Activated B cell treated with CpG ODN at 0.5 μM for 24 hours (primary cell): ENCODE results near the gene AXIN1. TPM values are rescaled to one million over a fixed set of nuclear protein-coding genes. Genes with fewer than 3 reads are reported as not detected.
"Not testable (repeated sequence)": the region's sequence is repeated elsewhere in the genome, so short reads cannot be mapped to it uniquely, and the experiment has no call there.

Experiments
- ATAC-seq: fragments of 200-7000 bp; cut with Tn5 transposase; one replicate; pipeline ENCODE4 v1.10.0; 2021; ENCODE audit warnings: low read depth, mild to moderate bottlenecking, moderate library complexity
- CTCF ChIA-PET: fragments of 350-600 bp; sonication (Branson Sonifier 250); formaldehyde crosslinking; loops from one replicate; lab custom pipeline; 2021; ENCODE audit warnings: antibody characterized with exemption; lab: Charles Lee
- POLR2A ChIA-PET: fragments of 350-600 bp; sonication (Branson Sonifier 250); formaldehyde crosslinking; loops from one replicate; lab custom pipeline; 2021; ENCODE audit warnings: antibody characterized with exemption; lab: Charles Lee
- DNase-seq: peaks from one replicate; pipeline ENCODE4 v3.0.0; 2022
- H3K27ac Mint-ChIP-seq: one replicate; pipeline ENCODE4 v1.8.0; 2020; ENCODE audit warnings: mixed read lengths
- H3K27me3 Mint-ChIP-seq: one replicate; pipeline ENCODE4 v1.8.0; 2021; ENCODE audit warnings: mixed read lengths
- H3K36me3 Mint-ChIP-seq: one replicate; pipeline ENCODE4 v1.8.0; 2021; ENCODE audit warnings: low read depth, mixed read lengths
- H3K4me1 Mint-ChIP-seq: one replicate; pipeline ENCODE4 v1.8.0; 2021; ENCODE audit warnings: mixed read lengths
- H3K4me3 Mint-ChIP-seq: one replicate; pipeline ENCODE4 v1.8.0; 2020; ENCODE audit warnings: mild to moderate bottlenecking, mixed read lengths
- H3K9me3 Mint-ChIP-seq: one replicate; pipeline ENCODE4 v1.8.0; 2020; ENCODE audit warnings: mixed read lengths
- intact Hi-C: fragments of 100-400 bp; cut with micrococcal nuclease; formaldehyde crosslinking; loops from one replicate; pipeline ENCODE4 v1.15.1; 2024
- total RNA-seq: library from RNA; stranded (reverse); gene quantifications from 2 replicates; pipeline ENCODE4 v1.2.3, GENCODE V29; 2022
- TF ChIP-seq, protein P1 (sequence below): fragments of 200-600 bp; IDR thresholded peaks from one replicate; pipeline ENCODE4 v1.8.0; 2022; ENCODE audit warnings: antibody characterized with exemption, mild to moderate bottlenecking

AXIN1 gene
- total RNA-seq, 1 donor from 2014 or later: 30.6 TPM

DNA sequence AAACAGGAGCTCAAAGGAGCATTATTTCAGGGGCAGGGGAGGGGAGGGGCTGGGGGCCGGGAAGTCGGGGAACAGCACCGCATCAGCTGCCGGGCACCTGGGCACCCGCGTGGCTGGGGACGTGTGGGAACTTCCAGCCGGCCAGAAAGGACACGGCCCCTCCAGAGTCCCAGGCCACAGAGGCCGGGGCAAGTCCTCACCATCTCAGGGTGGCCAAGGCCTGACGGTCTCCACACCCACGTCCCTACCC lies 28.2 kb upstream of the AXIN1 start:
- no peak for ATAC-seq
- no peaks in the 10 kb centered on the region for H3K27me3 Mint-ChIP-seq
- H3K36me3 Mint-ChIP-seq: no peaks in the 10 kb centered on the region
- no peak for DNase-seq
- TF ChIP-seq, protein P1, sequence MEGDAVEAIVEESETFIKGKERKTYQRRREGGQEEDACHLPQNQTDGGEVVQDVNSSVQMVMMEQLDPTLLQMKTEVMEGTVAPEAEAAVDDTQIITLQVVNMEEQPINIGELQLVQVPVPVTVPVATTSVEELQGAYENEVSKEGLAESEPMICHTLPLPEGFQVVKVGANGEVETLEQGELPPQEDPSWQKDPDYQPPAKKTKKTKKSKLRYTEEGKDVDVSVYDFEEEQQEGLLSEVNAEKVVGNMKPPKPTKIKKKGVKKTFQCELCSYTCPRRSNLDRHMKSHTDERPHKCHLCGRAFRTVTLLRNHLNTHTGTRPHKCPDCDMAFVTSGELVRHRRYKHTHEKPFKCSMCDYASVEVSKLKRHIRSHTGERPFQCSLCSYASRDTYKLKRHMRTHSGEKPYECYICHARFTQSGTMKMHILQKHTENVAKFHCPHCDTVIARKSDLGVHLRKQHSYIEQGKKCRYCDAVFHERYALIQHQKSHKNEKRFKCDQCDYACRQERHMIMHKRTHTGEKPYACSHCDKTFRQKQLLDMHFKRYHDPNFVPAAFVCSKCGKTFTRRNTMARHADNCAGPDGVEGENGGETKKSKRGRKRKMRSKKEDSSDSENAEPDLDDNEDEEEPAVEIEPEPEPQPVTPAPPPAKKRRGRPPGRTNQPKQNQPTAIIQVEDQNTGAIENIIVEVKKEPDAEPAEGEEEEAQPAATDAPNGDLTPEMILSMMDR: no peak
- ChIA-PET CTCF (interaction anchor here (1.2 kb wide), 1 partner anchor 20 kb away, joined by 4 read pairs; the partner anchor contains the start of gene DECR2), POLR2A (interaction anchor here (1.2 to 5.0 kb wide), 4 partner anchors 10 to 29 kb away, joined by 3 to 61 read pairs (median 34); partner anchors contain the start of genes AXIN1, DECR2 and MRPL28)
- peaks cover 31% of the 10 kb centered on the region for H3K4me1 Mint-ChIP-seq
- no peaks in the 10 kb centered on the region for H3K9me3 Mint-ChIP-seq
- H3K4me3 Mint-ChIP-seq: peak overlapping the region; percentile 74
- intact Hi-C loops: loop anchor here (1.0 to 5.0 kb wide), 2 partner anchors 10 to 147 kb away; partner anchors contain the start of genes CAPN15 and MRPL28
- H3K27ac Mint-ChIP-seq: no peak overlapping the region

- CTCF ChIA-PET: interaction anchor here (1.2 kb wide), 1 partner anchor 21 kb away, joined by 4 read pairs; the partner anchor contains the start of gene DECR2
- peaks cover 31% of the 10 kb centered on the region for H3K4me1 Mint-ChIP-seq
- H3K9me3 Mint-ChIP-seq: no peaks in the 10 kb centered on the region
- TF ChIP-seq, protein P1: no peak
- H3K27ac Mint-ChIP-seq: no peak overlapping the region
- H3K27me3 Mint-ChIP-seq: no peaks in the 10 kb centered on the region
- no peak for DNase-seq
- H3K36me3 Mint-ChIP-seq: no peaks in the 10 kb centered on the region
- H3K4me3 Mint-ChIP-seq: peak overlapping the region; percentile 74
- POLR2A ChIA-PET: interaction anchor here (1.2 to 5.0 kb wide), 4 partner anchors 9 to 28 kb away, joined by 3 to 61 read pairs (median 34); partner anchors contain the start of genes AXIN1, DECR2 and MRPL28
- intact Hi-C loops: loop anchor here (5.0 kb wide), 1 partner anchor 147 kb away; the partner anchor contains the start of gene CAPN15
- ATAC-seq: no peak
These were observed 27.6 kb upstream of the AXIN1 start for GRCh38 chr16:379961-380761.

DNA sequence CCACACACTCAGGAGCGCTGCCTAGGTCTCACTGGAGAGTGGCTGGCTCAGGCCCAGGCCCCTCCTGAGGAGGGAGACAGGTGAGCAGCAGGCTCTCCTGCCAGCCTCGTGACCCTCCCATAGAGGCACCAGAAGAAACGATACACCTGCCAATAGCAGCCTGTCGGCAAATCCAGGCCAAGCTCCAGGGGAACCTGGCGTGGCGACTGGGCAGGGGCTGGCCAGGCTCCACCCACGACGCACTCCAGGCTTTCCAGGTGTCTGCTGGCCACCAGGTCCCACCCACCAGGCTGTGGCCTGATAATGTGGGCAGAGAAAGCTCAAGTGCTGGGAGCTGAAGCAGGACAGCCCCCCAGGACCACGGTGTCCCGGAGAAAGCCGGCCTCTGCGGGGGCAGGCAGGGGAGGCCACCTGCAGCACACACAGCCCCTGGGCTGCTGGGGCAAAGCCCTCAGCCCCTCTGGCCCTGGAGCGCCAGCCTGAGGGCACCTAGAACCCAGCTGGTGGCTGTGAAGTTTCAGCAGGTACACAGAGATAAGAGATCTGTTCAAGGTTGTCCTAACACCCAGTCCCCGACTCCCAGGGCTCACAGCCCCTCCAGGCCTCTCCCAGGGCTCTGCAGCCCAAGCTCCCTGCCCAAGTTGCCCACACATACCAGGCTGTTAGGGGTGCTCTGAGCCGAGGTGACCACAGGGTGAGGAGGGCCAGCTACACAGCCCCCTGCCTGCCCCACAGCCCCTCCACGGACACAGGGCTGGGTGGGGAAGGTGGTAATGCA lies 26.8 kb upstream of the AXIN1 start:
- intact Hi-C loops: no loop called here
- Mint-ChIP-seq H3K27me3 (no peaks in the 10 kb centered on the region), H3K36me3 (peaks cover 2% of the 10 kb centered on the region), H3K4me3 (no peak overlapping the region), H3K27ac (no peak overlapping the region), H3K4me1 (peaks cover 30% of the 10 kb centered on the region), H3K9me3 (no peaks in the 10 kb centered on the region)
- ChIA-PET CTCF (no interaction called here), POLR2A (interaction anchor here (3.3 to 5.0 kb wide), 2 partner anchors 8 to 27 kb away, joined by 14 to 61 read pairs; partner anchors contain the start of genes AXIN1 and MRPL28)
- TF ChIP-seq, protein P1: no peak
- no peak for DNase-seq
- no peak for ATAC-seq

DNA sequence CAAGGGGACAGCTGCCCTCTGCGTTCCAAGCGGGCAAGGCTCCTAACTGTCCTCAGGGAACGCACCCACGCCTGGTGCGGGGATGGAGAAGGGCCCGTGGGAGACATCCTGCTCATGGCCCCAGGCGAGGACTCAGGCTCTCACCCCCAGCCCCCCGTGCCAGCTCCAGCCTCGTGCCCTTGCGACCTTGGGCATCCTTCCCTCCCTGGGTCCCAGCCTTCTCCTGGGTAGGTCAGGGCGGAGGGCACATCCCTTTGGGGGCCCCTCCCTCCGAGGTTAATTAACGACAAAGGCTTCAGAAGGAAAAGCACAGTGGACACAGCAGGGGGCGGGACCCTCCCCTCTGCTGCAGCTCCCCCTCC lies 26.3 kb upstream of the AXIN1 start:
- ChIA-PET CTCF (no interaction called here), POLR2A (no interaction called here)
- Mint-ChIP-seq H3K4me1 (peaks cover 24% of the 10 kb centered on the region), H3K9me3 (no peaks in the 10 kb centered on the region), H3K36me3 (peaks cover 5% of the 10 kb centered on the region), H3K27ac (no peak overlapping the region), H3K27me3 (no peaks in the 10 kb centered on the region), H3K4me3 (no peak overlapping the region)
- DNase-seq: no peak
- intact Hi-C loops: no loop called here
- TF ChIP-seq, protein P1: no peak
- ATAC-seq: no peak

DNA sequence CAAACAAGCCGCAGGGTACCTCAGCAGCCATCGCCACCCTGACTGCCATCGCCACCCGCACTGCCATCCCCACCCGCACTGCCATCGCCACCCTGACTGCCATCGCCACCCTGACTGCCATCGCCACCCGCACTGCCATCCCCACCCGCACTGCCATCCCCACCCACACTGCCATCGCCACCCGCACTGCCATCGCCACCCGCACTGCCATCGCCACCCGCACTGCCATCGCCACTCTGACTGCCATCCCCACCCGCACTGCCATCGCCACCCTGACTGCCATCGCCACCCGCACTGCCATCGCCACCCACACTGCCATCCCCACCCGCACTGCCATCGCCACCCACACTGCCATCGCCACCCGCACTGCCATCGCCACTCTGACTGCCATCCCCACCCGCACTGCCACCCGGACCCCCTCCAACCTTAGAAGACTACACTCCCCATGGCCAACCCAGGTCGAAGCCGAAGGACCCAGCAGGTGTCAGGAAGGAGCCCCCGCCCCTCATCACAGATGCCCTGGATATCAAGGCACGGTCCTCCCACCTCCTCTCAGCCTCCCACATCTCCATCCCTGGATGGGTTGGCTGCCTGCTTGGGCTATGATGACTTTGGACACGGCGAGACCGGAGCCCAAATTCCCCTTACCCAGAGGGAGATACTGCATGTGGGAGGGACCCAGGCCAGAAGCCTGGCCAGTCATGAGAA lies 25.7 kb upstream of the AXIN1 start:
- H3K9me3 Mint-ChIP-seq, CTCF ChIA-PET, ATAC-seq, H3K36me3 Mint-ChIP-seq, H3K4me3 Mint-ChIP-seq, POLR2A ChIA-PET, intact Hi-C loops, H3K27me3 Mint-ChIP-seq, DNase-seq, H3K27ac Mint-ChIP-seq: not testable (repeated sequence)
- H3K4me1 Mint-ChIP-seq: peaks cover 19% of the 10 kb centered on the region
